Epithelial cell of prostate (primary cell): Measurements from ENCODE around the gene LDLRAP1.

Experiments
- DNase-seq: peaks from one replicate; pipeline ENCODE4 v3.0.0-alpha.2; 2011; ENCODE audit warnings: low read depth, low spot score
- H3K27ac ChIP-seq: fragments of 450-650 bp; 2 replicates; pipeline ENCODE4 v1.5.1; 2017; ENCODE audit warnings: mild to moderate bottlenecking

LDLRAP1 gene

GRCh38 chr1:25522031-25522655, 21.3 kb upstream of the LDLRAP1 start:
- DNase-seq, result no peak
- H3K27ac ChIP-seq, result no peak overlapping the region

- no peak for DNase-seq
- no peak overlapping the region for H3K27ac ChIP-seq
These were observed 19.9 kb upstream of the LDLRAP1 start for GRCh38 chr1:25523542-25523941.

- H3K27ac ChIP-seq, result no peak overlapping the region
- no peak for DNase-seq
These were observed 18.6 kb upstream of the LDLRAP1 start for GRCh38 chr1:25524568-25525360.

DNA sequence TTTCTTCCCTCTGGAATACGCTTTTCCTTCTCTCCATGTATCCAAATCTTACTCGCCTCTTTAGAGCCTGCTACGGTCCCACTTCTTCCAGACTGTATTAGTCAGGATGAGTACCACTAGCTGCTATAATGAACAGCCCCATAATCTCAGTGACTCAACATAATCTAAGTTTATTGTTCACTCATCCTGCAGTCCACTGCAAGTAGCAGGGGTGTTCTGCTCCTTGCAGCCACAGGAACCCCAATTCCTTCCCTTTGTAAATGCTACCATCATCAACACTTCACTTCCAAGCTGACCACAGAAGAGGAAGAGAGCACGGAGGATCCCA, 18.1 kb upstream of the LDLRAP1 start:
- no peak for DNase-seq
- H3K27ac ChIP-seq, result no peak overlapping the region

DNA sequence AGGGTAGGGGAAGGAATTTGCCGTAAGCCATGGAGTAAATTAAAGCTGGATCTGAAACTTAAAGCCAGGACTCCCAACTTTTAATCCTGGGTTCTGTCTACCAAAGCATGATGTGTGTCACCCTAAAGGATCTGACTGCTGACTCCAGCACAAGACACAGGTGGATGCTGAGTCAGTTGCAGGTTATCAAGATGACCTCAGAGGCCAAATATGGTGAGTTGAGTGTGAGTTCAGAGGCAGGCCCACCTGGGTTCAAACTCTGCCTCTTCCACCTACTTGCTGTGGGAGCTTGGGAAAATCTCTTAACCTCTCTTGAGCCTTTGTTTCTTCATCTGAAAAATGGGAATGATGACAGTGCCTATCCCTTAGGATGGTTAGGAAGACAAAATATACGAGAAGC, 16.7 kb upstream of the LDLRAP1 start:
- H3K27ac ChIP-seq, result no peak overlapping the region
- no peak for DNase-seq

- no peak overlapping the region for H3K27ac ChIP-seq
- no peak for DNase-seq
These were observed 16.1 kb upstream of the LDLRAP1 start for GRCh38 chr1:25527226-25527846.

- H3K27ac ChIP-seq, result no peak overlapping the region
- no peak for DNase-seq
These were observed 15.3 kb upstream of the LDLRAP1 start for GRCh38 chr1:25527946-25528595.

DNA sequence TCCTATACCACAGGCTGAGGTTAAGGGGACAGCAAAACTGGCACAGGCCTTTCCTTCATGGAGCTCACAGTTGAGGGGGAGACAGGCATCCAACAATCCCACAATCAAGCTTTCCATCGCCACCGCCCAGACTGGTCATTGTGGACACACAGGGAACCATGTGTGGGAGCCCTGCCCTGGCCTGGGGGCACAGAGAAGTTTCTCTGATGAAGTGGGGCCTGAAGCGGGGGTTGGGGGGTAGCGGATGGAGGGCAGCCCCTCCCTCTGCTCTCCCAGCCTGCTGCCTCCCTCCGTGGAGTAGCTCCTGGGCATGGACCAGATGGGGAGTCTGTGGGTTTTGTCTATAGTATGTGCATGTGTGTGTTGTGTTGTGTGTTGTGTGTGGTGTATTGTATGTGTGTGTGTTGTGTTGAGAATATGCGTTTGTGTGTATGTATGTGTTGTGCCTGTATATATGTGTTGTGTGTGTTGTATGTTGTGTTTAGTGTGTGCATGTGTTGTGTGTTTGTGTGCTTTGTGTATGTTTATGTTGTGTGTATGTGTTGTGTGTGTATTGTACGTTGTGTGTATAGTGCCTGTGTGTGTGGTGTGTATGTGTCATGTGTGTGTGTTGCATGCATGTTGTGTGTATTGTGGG, 14.4 kb upstream of the LDLRAP1 start:
- DNase-seq, result no peak

GRCh38 chr1:25529518-25530185, 13.8 kb upstream of the LDLRAP1 start:
- DNase-seq, result no peak
- no peak overlapping the region for H3K27ac ChIP-seq

More for the DNA sequence above, 14.4 kb upstream of the LDLRAP1 start:
- no peak overlapping the region for H3K27ac ChIP-seq

GRCh38 chr1:25530186-25531081, 13.0 kb upstream of the LDLRAP1 start:
- no peak overlapping the region for H3K27ac ChIP-seq
- DNase-seq, result no peak

GRCh38 chr1:25531082-25531461, 12.3 kb upstream of the LDLRAP1 start:
- no peak for DNase-seq
- no peak overlapping the region for H3K27ac ChIP-seq

DNA sequence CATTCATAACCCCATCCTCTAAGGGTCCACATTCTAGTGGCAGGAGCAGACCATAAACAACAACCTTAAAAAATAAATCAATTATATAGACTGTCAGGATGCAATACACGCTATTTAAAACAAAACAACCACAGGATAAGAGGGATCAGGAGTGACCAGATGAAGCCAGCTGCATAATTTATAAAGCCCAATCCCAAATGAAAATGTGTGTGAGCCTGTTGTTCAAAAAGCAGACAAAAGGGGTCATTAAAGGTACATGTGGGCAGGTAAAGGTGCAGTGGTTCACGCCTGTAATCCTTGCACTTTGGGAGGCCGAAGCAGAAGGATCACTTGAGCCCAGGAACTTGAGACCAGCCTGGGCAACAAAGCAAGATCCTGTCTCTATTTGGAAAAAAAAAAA, 10.4 kb upstream of the LDLRAP1 start:
- no peak overlapping the region for H3K27ac ChIP-seq
- DNase-seq, result no peak

GRCh38 chr1:25533775-25534409, 9.5 kb upstream of the LDLRAP1 start:
- H3K27ac ChIP-seq, result no peak overlapping the region
- no peak for DNase-seq

GRCh38 chr1:25534410-25534788, 9.0 kb upstream of the LDLRAP1 start:
- no peak for DNase-seq
- H3K27ac ChIP-seq, result no peak overlapping the region

DNA sequence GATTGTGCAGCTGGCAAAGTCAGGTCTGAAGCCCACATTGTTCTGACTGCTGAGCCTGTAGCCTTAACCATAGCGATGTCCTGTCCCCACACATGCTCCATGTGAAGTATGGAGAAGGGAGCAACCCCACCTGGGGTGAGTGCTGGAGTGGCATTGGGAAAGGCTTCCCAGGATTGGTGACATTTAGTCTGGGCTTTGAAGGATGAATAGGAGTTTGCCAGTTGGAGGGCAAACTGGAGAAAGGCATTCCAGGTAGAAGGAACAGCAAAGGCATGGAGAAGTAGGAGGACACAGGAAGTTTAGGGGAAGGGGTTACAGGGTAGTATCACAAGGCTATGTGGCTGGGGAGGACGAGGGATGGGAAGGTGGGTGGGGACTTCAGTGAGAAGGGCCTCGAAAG, 7.3 kb upstream of the LDLRAP1 start:
- H3K27ac ChIP-seq, result no peak overlapping the region
- no peak for DNase-seq

DNA sequence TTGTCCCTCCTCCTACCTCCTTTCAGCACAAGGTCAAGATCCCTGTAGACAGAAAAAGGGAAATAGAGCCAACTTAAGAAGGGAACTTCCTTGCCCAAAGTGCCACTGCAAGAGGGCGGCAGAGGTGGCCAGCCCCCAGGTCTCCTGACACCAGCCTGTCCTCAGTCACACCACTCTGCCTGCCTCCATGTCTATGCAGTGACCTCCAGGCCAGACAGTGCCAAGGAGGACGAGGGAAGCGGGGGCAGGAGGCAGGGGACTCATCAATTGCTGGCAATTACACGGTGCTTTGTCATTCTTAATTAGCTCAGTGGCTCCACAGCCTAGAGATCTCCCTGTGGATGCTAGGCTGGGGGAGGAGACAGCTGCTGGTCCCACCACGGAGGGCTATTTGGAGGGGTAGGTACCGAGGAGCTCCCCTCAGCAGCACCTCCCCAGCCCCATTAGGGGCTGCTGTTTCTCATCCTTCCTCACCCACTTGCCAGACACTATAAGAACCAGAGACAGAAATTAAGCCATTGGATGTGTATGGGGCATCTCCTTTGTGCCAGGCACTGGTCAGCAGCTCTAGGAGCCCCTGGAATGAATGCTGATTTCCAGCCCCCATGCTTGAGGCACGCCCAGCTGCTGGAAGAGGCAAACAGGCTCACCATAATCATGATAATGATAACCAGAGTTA, 6.1 kb upstream of the LDLRAP1 start:
- DNase-seq, result no peak
- no peak overlapping the region for H3K27ac ChIP-seq

GRCh38 chr1:25538191-25538767, 5.1 kb upstream of the LDLRAP1 start:
- no peak for DNase-seq
- no peak overlapping the region for H3K27ac ChIP-seq
